A549 (cell line): ENCODE data around the gene FOXK1. TPM values are rescaled to one million over a fixed set of nuclear protein-coding genes. Genes with fewer than 3 reads are reported as not detected.

Source experiments
- ATAC-seq, 2 experiments: fragments of 200-7000 bp in 1 of 2; fragments of >200 bp in 1 of 2; cut with Nextera tagmentation in 1 of 2; cut with Tn5 transposase in 1 of 2; 3 replicates each; pipeline versions ENCODE4 v1.8.0 to v1.9.1; 2018 to 2020; ENCODE audit warnings: mild to moderate bottlenecking in 1 of 2, moderate library complexity in 1 of 2
- CTCF ChIA-PET: fragments of 300-600 bp; sonication (Branson Sonifier 250); formaldehyde crosslinking; extraction: SDS; loops from one replicate; lab custom pipeline; 2021; ENCODE audit warnings: antibody characterized with exemption, inconsistent platforms; lab: Yijun Ruan, JAX
- POLR2A ChIA-PET: fragments of 350-600 bp; formaldehyde crosslinking; extraction: SDS; loops from one replicate; lab custom pipeline; 2021; ENCODE audit warnings: antibody characterized with exemption, inconsistent platforms; lab: Yijun Ruan, JAX
- DNase-seq, 2 experiments: peaks; one replicate each; pipeline versions ENCODE4 v3.0.0 to v3.0.0-alpha.2; 2011 to 2016; ENCODE audit warnings: low read depth in 1 of 2, low spot score in 1 of 2
- FAIRE-seq: peaks from 2 replicates; lab custom pipeline; 2011; peaks lifted over from hg19 to GRCh38; lab: Jason Lieb, UNC
- H3K27ac ChIP-seq, 2 experiments: fragments of >200 bp; sonication (Bioruptor Twin); formaldehyde crosslinking; 3 replicates each; pipeline ENCODE4 v1.5.1; 2016 to 2017
- H3K4me1 ChIP-seq: fragments of >200 bp; sonication (Bioruptor Twin); formaldehyde crosslinking; 3 replicates; pipeline ENCODE4 v1.6.1; 2016
- H3K4me2 ChIP-seq: fragments of >200 bp; sonication (Bioruptor Twin); formaldehyde crosslinking; 3 replicates; pipeline ENCODE4 v1.6.1; 2016
- H3K4me3 ChIP-seq: fragments of >200 bp; sonication (Bioruptor Twin); formaldehyde crosslinking; 3 replicates; pipeline ENCODE4 v1.5.1; 2016
- H3K9me3 ChIP-seq: fragments of >200 bp; sonication (Bioruptor Twin); formaldehyde crosslinking; 3 replicates; pipeline ENCODE4 v1.6.1; 2016
- BHLHE40 ChIP-seq: IDR thresholded peaks from 2 replicates; pipeline ENCODE4 v1.6.1; 2012; ENCODE audit warnings: low read depth, low read length, inconsistent platforms
- CBX2 ChIP-seq: fragments of 200-600 bp; sonication (generic); IDR thresholded peaks from 2 replicates; pipeline ENCODE4 v1.6.1; 2016; ENCODE audit warnings: low read depth, mild to moderate bottlenecking, borderline replicate concordance
- CBX8 ChIP-seq: fragments of 200-600 bp; sonication (generic); IDR thresholded peaks from 2 replicates; pipeline ENCODE4 v1.6.1; 2016
- CHD2 ChIP-seq: fragments of 150-350 bp; IDR thresholded peaks from 2 replicates; pipeline ENCODE4 v1.6.1; 2014; ENCODE audit warnings: low read length; ENCODE audit not compliant: partially characterized antibody
- CHD4 ChIP-seq: fragments of 200-600 bp; sonication (generic); IDR thresholded peaks from 2 replicates; pipeline ENCODE4 v1.6.1; 2016; ENCODE audit warnings: antibody characterized with exemption, mild to moderate bottlenecking, borderline replicate concordance
- EHMT2 ChIP-seq: fragments of 200-600 bp; sonication (generic); IDR thresholded peaks from 2 replicates; pipeline ENCODE4 v1.6.1; 2016; ENCODE audit warnings: antibody characterized with exemption, low read depth, mild to moderate bottlenecking, moderate library complexity
- ESRRA ChIP-seq: fragments of 150-350 bp; IDR thresholded peaks from 2 replicates; pipeline ENCODE4 v1.6.1; 2014; ENCODE audit warnings: mild to moderate bottlenecking, low read length, borderline replicate concordance
- FOXS1 ChIP-seq: fragments of 250-450 bp; sonication (Bioruptor Pico); IDR thresholded peaks from 2 replicates; pipeline ENCODE4 v1.5.0; 2020; ENCODE audit warnings: mild to moderate bottlenecking, moderate library complexity
- GATA3 ChIP-seq: IDR thresholded peaks from 2 replicates; pipeline ENCODE4 v1.6.1; 2012; ENCODE audit warnings: borderline replicate concordance
- HOXB13 ChIP-seq: fragments of 250-450 bp; sonication (Bioruptor Pico); IDR thresholded peaks from 2 replicates; pipeline ENCODE4 v1.5.0; 2020; ENCODE audit warnings: low read depth, mild to moderate bottlenecking, moderate library complexity
- HOXB5 ChIP-seq: fragments of 250-450 bp; sonication (Bioruptor Pico); IDR thresholded peaks from 2 replicates; pipeline ENCODE4 v1.5.0; 2020; ENCODE audit warnings: mild to moderate bottlenecking, moderate library complexity
- JUN ChIP-seq, 2 experiments: fragments of >200 bp; sonication (Bioruptor Twin); formaldehyde crosslinking; IDR thresholded peaks; 2 replicates in 1 of 2; 3 replicates in 1 of 2; pipeline ENCODE4 v1.6.1; 2016 to 2017
- KDM5A ChIP-seq: fragments of 200-600 bp; sonication (generic); IDR thresholded peaks from 2 replicates; pipeline ENCODE4 v1.6.1; 2016; ENCODE audit warnings: antibody characterized with exemption, mild to moderate bottlenecking
- MAZ ChIP-seq: fragments of 150-350 bp; IDR thresholded peaks from 2 replicates; pipeline ENCODE4 v1.6.1; 2014; ENCODE audit warnings: antibody characterized with exemption, low read depth, low read length, borderline replicate concordance
- NR3C1 ChIP-seq: fragments of >200 bp; sonication (Bioruptor Twin); formaldehyde crosslinking; IDR thresholded peaks from 3 replicates; pipeline ENCODE4 v1.6.1; 2017
- PHF8 ChIP-seq: fragments of 200-600 bp; sonication (generic); IDR thresholded peaks from 2 replicates; pipeline ENCODE4 v1.6.1; 2016; ENCODE audit warnings: low read depth, mild to moderate bottlenecking, antibody characterized with exemption, moderate library complexity, borderline replicate concordance
- POLR2A ChIP-seq: IDR thresholded peaks from 2 replicates; pipeline ENCODE4 v1.6.1; 2012; ENCODE audit warnings: mild to moderate bottlenecking, low read length
- RAD21 ChIP-seq, 2 experiments: fragments of >200 bp in 1 of 2; sonication (Bioruptor Twin) in 1 of 2; formaldehyde crosslinking in 1 of 2; IDR thresholded peaks in 1 of 2; conservative IDR thresholded peaks in 1 of 2; 2 replicates in 1 of 2; 3 replicates in 1 of 2; pipeline ENCODE4 v1.6.1; 2012 to 2018; ENCODE audit warnings: inconsistent platforms in 1 of 2
- RCOR1 ChIP-seq: fragments of 150-350 bp; IDR thresholded peaks from 2 replicates; pipeline ENCODE4 v1.6.1; 2014; ENCODE audit warnings: antibody characterized with exemption, low read length, low read depth
- RNF2 ChIP-seq: fragments of 200-600 bp; sonication (generic); IDR thresholded peaks from 2 replicates; pipeline ENCODE4 v1.6.1; 2016; ENCODE audit warnings: low read depth, mild to moderate bottlenecking, antibody characterized with exemption, moderate library complexity, borderline replicate concordance
- TP53 ChIP-seq: fragments of 250-450 bp; sonication (Bioruptor Pico); IDR thresholded peaks from 2 replicates; pipeline ENCODE4 v1.5.0; 2021; ENCODE audit warnings: mild to moderate bottlenecking, moderate library complexity
- ZC3H11A ChIP-seq: fragments of 450-650 bp; IDR thresholded peaks from 2 replicates; pipeline ENCODE4 v1.6.1; 2014; ENCODE audit warnings: antibody characterized with exemption, mild to moderate bottlenecking
- WGBS: methylation state at CpG from one replicate; pipeline ENCODE4 v1.1.6; 2017; ENCODE audit errors: missing lambda C conversion rate; 5-methylcytosine and 5-hydroxymethylcytosine counted together
- polyA plus RNA-seq, 4 experiments: library from polyadenylated mRNA; depleted of rRNA in 3 of 4; stranded (reverse); fragments of >200 nt; fragmentation: RNase III in 1 of 4; extraction: RNeasy Plus Mini Kit Qiagen cat#74134 plus additional on column Dnase treatment in 1 of 4; gene quantifications; 2 replicates in 3 of 4; 3 replicates in 1 of 4; pipeline ENCODE4 v1.2.3, GENCODE V29; 2011 to 2017
- TF ChIP-seq, protein P1 (sequence below): fragments of 150-350 bp; IDR thresholded peaks from 2 replicates; pipeline ENCODE4 v1.6.1; 2014; ENCODE audit warnings: low read depth, mild to moderate bottlenecking, low read length
- TF ChIP-seq, protein P2 (sequence below): fragments of >200 bp; sonication (Bioruptor Twin); formaldehyde crosslinking; IDR thresholded peaks from 3 replicates; pipeline ENCODE4 v1.5.1; 2016
- TF ChIP-seq, protein P3 (sequence below): fragments of 250-450 bp; sonication (Bioruptor Pico); IDR thresholded peaks from 2 replicates; pipeline ENCODE4 v1.5.0; 2020; ENCODE audit warnings: low read depth, mild to moderate bottlenecking, moderate library complexity

FOXK1 gene
- polyA plus RNA-seq, 2 of the 4 experiments (the other 2 are of a cell fraction): 6.8 to 10.9 TPM

DNA sequence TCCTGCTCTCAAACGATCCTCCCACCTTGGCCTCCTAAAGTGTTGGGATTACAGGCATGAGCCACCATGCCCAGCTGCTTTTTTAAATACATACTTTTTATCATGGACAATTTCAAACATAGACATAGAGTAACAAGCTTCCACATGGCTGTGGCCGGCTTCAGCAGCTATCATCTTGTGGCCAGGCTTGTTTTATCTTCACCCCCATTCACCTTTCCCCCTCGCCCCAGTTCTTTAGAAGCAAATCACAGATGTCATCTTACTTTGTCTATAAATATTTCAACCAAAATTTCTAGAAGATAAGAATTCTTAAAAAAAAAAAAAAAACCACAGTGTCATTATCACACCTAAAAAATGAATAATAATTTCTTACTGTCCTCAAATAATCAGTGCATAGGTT, 5.9 kb downstream of the FOXK1 start:
- no peak for FAIRE-seq
- no peak for DNase-seq
- ATAC-seq: no peak
- no peaks in the 10 kb centered on the region for H3K9me3 ChIP-seq
- WGBS: 82% methylated on average over 3 of the region's 3 CpGs
- no peak overlapping the region for H3K4me2 ChIP-seq
- H3K4me3 ChIP-seq: no peak overlapping the region
- peaks cover 37% of the 10 kb centered on the region for H3K4me1 ChIP-seq
- POLR2A ChIA-PET: no interaction called here
- no peak overlapping the region for H3K27ac ChIP-seq
- TF ChIP-seq, protein P1, sequence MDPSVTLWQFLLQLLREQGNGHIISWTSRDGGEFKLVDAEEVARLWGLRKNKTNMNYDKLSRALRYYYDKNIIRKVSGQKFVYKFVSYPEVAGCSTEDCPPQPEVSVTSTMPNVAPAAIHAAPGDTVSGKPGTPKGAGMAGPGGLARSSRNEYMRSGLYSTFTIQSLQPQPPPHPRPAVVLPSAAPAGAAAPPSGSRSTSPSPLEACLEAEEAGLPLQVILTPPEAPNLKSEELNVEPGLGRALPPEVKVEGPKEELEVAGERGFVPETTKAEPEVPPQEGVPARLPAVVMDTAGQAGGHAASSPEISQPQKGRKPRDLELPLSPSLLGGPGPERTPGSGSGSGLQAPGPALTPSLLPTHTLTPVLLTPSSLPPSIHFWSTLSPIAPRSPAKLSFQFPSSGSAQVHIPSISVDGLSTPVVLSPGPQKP: no peak
- TF ChIP-seq, protein P2, sequence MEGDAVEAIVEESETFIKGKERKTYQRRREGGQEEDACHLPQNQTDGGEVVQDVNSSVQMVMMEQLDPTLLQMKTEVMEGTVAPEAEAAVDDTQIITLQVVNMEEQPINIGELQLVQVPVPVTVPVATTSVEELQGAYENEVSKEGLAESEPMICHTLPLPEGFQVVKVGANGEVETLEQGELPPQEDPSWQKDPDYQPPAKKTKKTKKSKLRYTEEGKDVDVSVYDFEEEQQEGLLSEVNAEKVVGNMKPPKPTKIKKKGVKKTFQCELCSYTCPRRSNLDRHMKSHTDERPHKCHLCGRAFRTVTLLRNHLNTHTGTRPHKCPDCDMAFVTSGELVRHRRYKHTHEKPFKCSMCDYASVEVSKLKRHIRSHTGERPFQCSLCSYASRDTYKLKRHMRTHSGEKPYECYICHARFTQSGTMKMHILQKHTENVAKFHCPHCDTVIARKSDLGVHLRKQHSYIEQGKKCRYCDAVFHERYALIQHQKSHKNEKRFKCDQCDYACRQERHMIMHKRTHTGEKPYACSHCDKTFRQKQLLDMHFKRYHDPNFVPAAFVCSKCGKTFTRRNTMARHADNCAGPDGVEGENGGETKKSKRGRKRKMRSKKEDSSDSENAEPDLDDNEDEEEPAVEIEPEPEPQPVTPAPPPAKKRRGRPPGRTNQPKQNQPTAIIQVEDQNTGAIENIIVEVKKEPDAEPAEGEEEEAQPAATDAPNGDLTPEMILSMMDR: no peak
- TF ChIP-seq TP53 (CRISPR knock-in tag) (no peak), CHD4 (no peak), FOXS1 (CRISPR knock-in tag) (no peak), ZC3H11A (no peak), ESRRA (no peak), BHLHE40 (no peak), NR3C1 (no peak), MAZ (no peak), CBX8 (no peak)
- CTCF ChIA-PET: interaction anchor here (1.9 to 4.1 kb wide), 2 partner anchors 46 to 57 kb away, joined by 4 to 14 read pairs; no protein-coding TSS in a partner anchor

DNA sequence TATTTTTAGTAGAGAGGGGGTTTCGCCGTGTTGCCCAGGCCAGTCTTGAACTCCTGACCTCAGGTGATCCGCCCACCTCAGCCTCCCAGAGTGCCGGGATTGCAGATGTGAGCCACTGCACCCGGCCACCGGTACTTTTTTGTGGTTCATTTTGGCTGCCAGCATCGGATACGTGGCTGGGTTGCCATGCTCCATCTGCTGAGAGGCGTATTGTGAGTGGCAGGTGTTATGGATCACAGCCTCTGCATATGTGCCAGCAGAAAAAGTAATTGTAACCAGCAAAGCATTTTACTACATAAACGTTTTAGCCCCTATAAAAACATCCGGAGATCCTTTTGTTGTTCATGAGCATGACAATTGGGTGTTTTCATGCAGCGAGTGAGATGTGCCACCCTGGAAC, 7.1 kb downstream of the FOXK1 start:
- 87% methylated on average over 11 of the region's 12 CpGs for WGBS
- H3K27ac ChIP-seq: no peak overlapping the region
- FAIRE-seq: no peak
- no peak for DNase-seq
- peaks cover 43% of the 10 kb centered on the region for H3K4me1 ChIP-seq
- ChIA-PET POLR2A (no interaction called here), CTCF (interaction anchor here (0.8 to 1.9 kb wide), 2 partner anchors 47 to 58 kb away, joined by 3 to 4 read pairs; no protein-coding TSS in a partner anchor)
- no peak for ATAC-seq
- TF ChIP-seq GATA3: no peak
- TF ChIP-seq, protein P1: no peak
- no peak for TF ChIP-seq PHF8
- TF ChIP-seq CHD2: no peak
- no peak for TF ChIP-seq KDM5A
- no peak for TF ChIP-seq RCOR1
- TF ChIP-seq HOXB5 (CRISPR knock-in tag): no peak
- TF ChIP-seq, protein P3, sequence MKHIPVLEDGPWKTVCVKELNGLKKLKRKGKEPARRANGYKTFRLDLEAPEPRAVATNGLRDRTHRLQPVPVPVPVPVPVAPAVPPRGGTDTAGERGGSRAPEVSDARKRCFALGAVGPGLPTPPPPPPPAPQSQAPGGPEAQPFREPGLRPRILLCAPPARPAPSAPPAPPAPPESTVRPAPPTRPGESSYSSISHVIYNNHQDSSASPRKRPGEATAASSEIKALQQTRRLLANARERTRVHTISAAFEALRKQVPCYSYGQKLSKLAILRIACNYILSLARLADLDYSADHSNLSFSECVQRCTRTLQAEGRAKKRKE (CRISPR knock-in tag): no peak
- TF ChIP-seq JUN (IDR thresholded peaks at IDR 0.05): no peak
- no peak for TF ChIP-seq POLR2A
- TF ChIP-seq CBX8: no peak
- TF ChIP-seq RAD21 (conservative IDR thresholded peaks at IDR 0.05 in 1 of 2, IDR thresholded peaks at IDR 0.05 in 1 of 2): no peak
- TF ChIP-seq CBX2: no peak
- no peak for TF ChIP-seq HOXB13 (CRISPR knock-in tag)
- TF ChIP-seq EHMT2: no peak
- no peak for TF ChIP-seq RNF2
- no peak overlapping the region for H3K4me3 ChIP-seq
- H3K9me3 ChIP-seq: no peaks in the 10 kb centered on the region
- no peak overlapping the region for H3K4me2 ChIP-seq
